C4-2B (cell line): ENCODE measurements around the gene MAST4.

ENCODE experiments used
- CTCF ChIP-seq: fragments of 450-650 bp; conservative IDR thresholded peaks from 2 replicates; pipeline ENCODE4 v1.5.1; 2017; ENCODE audit warnings: mild to moderate bottlenecking
- ZFX ChIP-seq: fragments of 450-650 bp; IDR thresholded peaks from 2 replicates; pipeline ENCODE4 v1.6.1; 2017

- TF ChIP-seq CTCF: no peak
- TF ChIP-seq ZFX: no peak
Measured at GRCh38 chr5:66898241-66898995, 302.2 kb downstream of the MAST4 start.
